Lung (tissue), 12 donors: ENCODE data around the gene ITGB1BP1. TPM values are rescaled to one million over a fixed set of nuclear protein-coding genes. Genes with fewer than 3 reads are reported as not detected.

Source experiments
- ATAC-seq: fragments of 200-7000 bp; cut with Tn5 transposase; one replicate; pipeline ENCODE4 v1.9.1; 2020; ENCODE audit warnings: moderate number of reproducible peaks; ENCODE audit not compliant: insufficient read depth, low FRiP score
- DNase-seq, 3 donors: peaks; one replicate each; pipeline ENCODE4 v3.0.0-alpha.2; 2013 to 2017
- H3K27ac ChIP-seq, 2 donors: one replicate each; pipeline ENCODE4 v1.5.1; 2013; ENCODE audit warnings: mild to moderate bottlenecking in 2 of 2, moderate library complexity in 2 of 2, control low read depth in 1 of 2, inconsistent platforms in 1 of 2, low read depth in 1 of 2, low read length in 1 of 2
- H3K27me3 ChIP-seq, 3 donors: one replicate each; pipeline ENCODE4 v1.5.1; 2013; ENCODE audit warnings: low read length in 2 of 3; ENCODE audit not compliant: control insufficient read depth in 3 of 3, insufficient read depth in 3 of 3
- H3K36me3 ChIP-seq, 4 donors: one replicate each; pipeline ENCODE4 v1.5.1; 2013; ENCODE audit warnings: low read length in 4 of 4, mild to moderate bottlenecking in 1 of 4, moderate library complexity in 1 of 4; ENCODE audit not compliant: control insufficient read depth in 4 of 4, insufficient read depth in 4 of 4
- H3K4me1 ChIP-seq, 5 donors: one replicate each; pipeline ENCODE4 v1.5.1; 2013; ENCODE audit warnings: low read length in 5 of 5, mild to moderate bottlenecking in 2 of 5, moderate library complexity in 1 of 5; ENCODE audit not compliant: control insufficient read depth in 5 of 5, insufficient read depth in 5 of 5
- H3K4me3 ChIP-seq: one replicate; pipeline ENCODE4 v1.5.1; 2013; ENCODE audit warnings: mild to moderate bottlenecking, control low read depth, moderate library complexity
- H3K9ac ChIP-seq, 2 donors: one replicate each; pipeline ENCODE4 v1.5.1; 2013; ENCODE audit warnings: low read length in 2 of 2, control low read depth in 1 of 2; ENCODE audit not compliant: insufficient read depth in 1 of 2
- H3K9me3 ChIP-seq, 4 donors: one replicate each; pipeline ENCODE4 v1.5.1; 2013; ENCODE audit warnings: low read length in 3 of 4, mild to moderate bottlenecking in 1 of 4, moderate library complexity in 1 of 4; ENCODE audit not compliant: control insufficient read depth in 4 of 4, insufficient read depth in 3 of 4
- WGBS, 2 donors: extraction: QIAGEN DNeasy Blood & Tissue Kit; methylation state at CpG; one replicate each; pipeline ENCODE4 v1.1.7; 2013; 5-methylcytosine and 5-hydroxymethylcytosine counted together
- polyA plus RNA-seq, 2 donors: library from polyadenylated mRNA; stranded (reverse); fragments of 200-250 nt; gene quantifications; one replicate each; pipeline ENCODE4 v1.2.1, GENCODE V29; 2013
- total RNA-seq, 2 donors: library from RNA; depleted of rRNA in 1 of 2; stranded (reverse); fragments of >200 nt in 1 of 2; gene quantifications; one replicate each; pipeline ENCODE4 v1.2.1, GENCODE V29; 2014 to 2021
- TF ChIP-seq, protein P1 (sequence below): IDR thresholded peaks from 2 replicates; pipeline ENCODE4 v1.5.1; 2012; ENCODE audit warnings: mild to moderate bottlenecking; ENCODE audit errors: control extremely low read depth, extremely low read depth
- donor health status: control.
- donor health status: control.
- donor health status: Bipolar disorder and iron deficiency.
- donor health status: healthy.
- donor health status: DM: yes; HTN: yes; CAD: no.

Gene ITGB1BP1
- total and polyA plus RNA-seq, 4 donors, result 32.4 to 100 (median 62.6) TPM

GRCh38 chr2:9430316-9431293 is 7.3 kb upstream of the ITGB1BP1 start:
- Histone ChIP-seq H3K9ac (no peak overlapping the region), H3K4me1 (no peaks in the 10 kb centered on the region), H3K4me3 (no peak overlapping the region), H3K36me3 (peaks cover 5 to 36% (median 19%) of the 10 kb centered on the region in 4 donors), H3K27ac (no peak overlapping the region), H3K27me3 (no peaks in the 10 kb centered on the region), H3K9me3 (no peaks in the 10 kb centered on the region)
- TF ChIP-seq, protein P1, sequence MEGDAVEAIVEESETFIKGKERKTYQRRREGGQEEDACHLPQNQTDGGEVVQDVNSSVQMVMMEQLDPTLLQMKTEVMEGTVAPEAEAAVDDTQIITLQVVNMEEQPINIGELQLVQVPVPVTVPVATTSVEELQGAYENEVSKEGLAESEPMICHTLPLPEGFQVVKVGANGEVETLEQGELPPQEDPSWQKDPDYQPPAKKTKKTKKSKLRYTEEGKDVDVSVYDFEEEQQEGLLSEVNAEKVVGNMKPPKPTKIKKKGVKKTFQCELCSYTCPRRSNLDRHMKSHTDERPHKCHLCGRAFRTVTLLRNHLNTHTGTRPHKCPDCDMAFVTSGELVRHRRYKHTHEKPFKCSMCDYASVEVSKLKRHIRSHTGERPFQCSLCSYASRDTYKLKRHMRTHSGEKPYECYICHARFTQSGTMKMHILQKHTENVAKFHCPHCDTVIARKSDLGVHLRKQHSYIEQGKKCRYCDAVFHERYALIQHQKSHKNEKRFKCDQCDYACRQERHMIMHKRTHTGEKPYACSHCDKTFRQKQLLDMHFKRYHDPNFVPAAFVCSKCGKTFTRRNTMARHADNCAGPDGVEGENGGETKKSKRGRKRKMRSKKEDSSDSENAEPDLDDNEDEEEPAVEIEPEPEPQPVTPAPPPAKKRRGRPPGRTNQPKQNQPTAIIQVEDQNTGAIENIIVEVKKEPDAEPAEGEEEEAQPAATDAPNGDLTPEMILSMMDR, result no peak
- ATAC-seq (no peak), DNase-seq (no peak)
- WGBS, 2 donors, result 82 to 92% methylated on average over 2 of the region's 2 CpGs

DNA sequence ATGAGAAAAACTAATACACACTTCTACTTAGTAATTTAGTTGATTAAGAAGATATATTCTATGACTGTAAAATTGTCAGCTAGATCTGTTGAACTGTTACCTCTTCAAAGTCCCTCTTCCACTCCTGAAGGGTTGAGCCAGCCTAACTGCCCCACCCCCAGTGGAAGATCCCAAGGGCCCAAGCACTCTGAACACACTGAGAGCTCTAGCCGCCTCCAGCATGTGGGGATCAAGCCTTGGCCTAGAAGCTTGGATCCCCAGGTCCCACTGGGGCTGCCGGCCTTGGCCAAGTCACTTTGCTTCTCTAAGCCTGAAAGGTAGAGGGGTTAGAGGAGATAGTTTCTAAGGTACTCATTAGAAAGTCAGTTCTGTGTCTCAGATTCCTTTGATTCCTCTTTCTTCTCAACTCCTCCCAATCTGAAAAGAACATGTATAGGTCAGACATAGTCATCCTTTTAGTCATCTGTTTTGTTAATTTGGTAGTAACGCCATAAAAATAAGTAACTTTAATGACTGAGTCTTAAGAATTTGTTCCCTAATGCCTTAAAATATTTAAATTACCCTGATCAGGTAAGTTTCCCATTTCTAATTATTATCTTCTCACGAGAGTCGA is 5.7 kb upstream of the ITGB1BP1 start:
- WGBS, 2 donors, result 83 to 90% methylated on average over 5 of the region's 5 CpGs
- no peak overlapping the region for H3K4me3 ChIP-seq
- H3K4me1 ChIP-seq, result peaks cover 0 to 14% (median 2%) of the 10 kb centered on the region in 5 donors
- DNase-seq (no peak), ATAC-seq (no peak)
- H3K27ac ChIP-seq, result no peak overlapping the region
- TF ChIP-seq, protein P1, result no peak
- H3K36me3 ChIP-seq, result peaks cover 5 to 36% (median 15%) of the 10 kb centered on the region in 4 donors
- H3K27me3 ChIP-seq, result no peaks in the 10 kb centered on the region
- no peaks in the 10 kb centered on the region for H3K9me3 ChIP-seq
- no peak overlapping the region for H3K9ac ChIP-seq

- Histone ChIP-seq H3K27me3 (no peaks in the 10 kb centered on the region), H3K36me3 (peaks cover 0 to 13% (median 2%) of the 10 kb centered on the region in 4 donors), H3K4me3 (no peak overlapping the region), H3K27ac (no peak overlapping the region), H3K4me1 (peaks cover 2 to 26% (median 8%) of the 10 kb centered on the region in 5 donors), H3K9me3 (no peaks in the 10 kb centered on the region), H3K9ac (peak overlapping the region; percentile 82 to 92)
- DNase-seq (no peak), ATAC-seq (no peak)
- 58 to 61% methylated on average over 11 of the region's 11 CpGs for WGBS, 2 donors
- TF ChIP-seq, protein P1, result no peak
Observed at GRCh38 chr2:9424447-9425164, 1.3 kb upstream of the ITGB1BP1 start.
